GM12878 (cell line): Measurements from ENCODE around the gene TRIM40. TPM values are rescaled to one million over a fixed set of nuclear protein-coding genes. Genes with fewer than 3 reads are reported as not detected.

Experiments
- ATAC-seq: fragments of 200-7000 bp; cut with Tn5 transposase; 3 replicates; pipeline ENCODE4 v1.9.1; 2020; ENCODE audit warnings: mild to moderate bottlenecking, moderate library complexity
- BruUV-seq: library from RNA; stranded (reverse); fragments of 400-500 nt; replicated peaks from 2 replicates; lab custom pipeline; 2021; lab: Mats Ljungman, UMichigan
- CTCF ChIA-PET: fragments of 300-600 bp; sonication (Branson Sonifier 250); formaldehyde crosslinking; extraction: SDS; loops from one replicate; lab custom pipeline; 2021; ENCODE audit warnings: inconsistent platforms; lab: Yijun Ruan, JAX
- POLR2A ChIA-PET: fragments of 350-600 bp; formaldehyde crosslinking; extraction: SDS; loops from one replicate; lab custom pipeline; 2021; ENCODE audit warnings: inconsistent platforms; lab: Charles Lee
- RAD21 ChIA-PET: fragments of 300-600 bp; sonication (Branson Sonifier 250); formaldehyde crosslinking; loops from one replicate; lab custom pipeline; 2023; ENCODE audit warnings: antibody characterized with exemption; ENCODE audit not compliant: unreplicated experiment; lab: Charles Lee
- SMC1A ChIA-PET: fragments of 300-600 bp; sonication (Branson Sonifier 250); formaldehyde crosslinking; loops from one replicate; lab custom pipeline; 2023; ENCODE audit not compliant: unreplicated experiment, uncharacterized antibody; lab: Charles Lee
- DNase-seq: peaks from one replicate; pipeline ENCODE4 v3.0.0-alpha.2; 2011; ENCODE audit warnings: low read depth, low spot score
- FAIRE-seq: peaks from 3 replicates; lab custom pipeline; 2011; peaks lifted over from hg19 to GRCh38; lab: Jason Lieb, UNC
- H2AFZ ChIP-seq: 2 replicates; pipeline ENCODE4 v1.6.0; 2011; ENCODE audit warnings: low read depth, low read length, control low read depth; ENCODE audit not compliant: control insufficient read depth
- H3K27ac ChIP-seq: 2 replicates; pipeline ENCODE4 v1.5.1; 2011; ENCODE audit warnings: control low read depth; ENCODE audit not compliant: control insufficient read depth, insufficient read depth
- H3K27me3 ChIP-seq, 2 experiments: replicated peaks in 1 of 2; 2 replicates each; pipeline versions ENCODE4 v1.6.0 to v1.6.1; 2011; ENCODE audit warnings: low read length in 1 of 2; ENCODE audit not compliant: control insufficient read depth in 2 of 2, insufficient read depth in 2 of 2
- H3K36me3 ChIP-seq, 2 experiments: 2 replicates each; pipeline ENCODE4 v1.5.1; 2011; ENCODE audit warnings: low read length in 1 of 2; ENCODE audit not compliant: control insufficient read depth in 2 of 2, insufficient read depth in 2 of 2
- H3K4me1 ChIP-seq: 2 replicates; pipeline ENCODE4 v1.6.1; 2011; ENCODE audit warnings: mild to moderate bottlenecking, low read length, moderate library complexity, mixed read lengths; ENCODE audit not compliant: control insufficient read depth, insufficient read depth
- H3K4me2 ChIP-seq: 2 replicates; pipeline ENCODE4 v1.6.0; 2011; ENCODE audit warnings: control low read depth; ENCODE audit not compliant: control insufficient read depth, insufficient read depth
- H3K4me3 ChIP-seq: fragments of 200-600 bp; sonication (generic); 2 replicates; pipeline ENCODE4 v1.5.1; 2016
- H3K79me2 ChIP-seq: 2 replicates; pipeline ENCODE4 v1.6.0; 2011; ENCODE audit warnings: low read length; ENCODE audit not compliant: control insufficient read depth, insufficient read depth
- H3K9ac ChIP-seq: 2 replicates; pipeline ENCODE4 v1.8.0; 2011; ENCODE audit warnings: low read length, control low read depth, mixed read lengths; ENCODE audit not compliant: control insufficient read depth, insufficient read depth
- H3K9me3 ChIP-seq: replicated peaks from 3 replicates; pipeline ENCODE4 v1.5.1; 2011; ENCODE audit warnings: mild to moderate bottlenecking, low read length; ENCODE audit not compliant: control insufficient read depth, insufficient read depth
- H4K20me1 ChIP-seq: 2 replicates; pipeline ENCODE4 v1.6.0; 2011; ENCODE audit not compliant: control insufficient read depth, insufficient read depth
- BACH1 ChIP-seq: fragments of 450-650 bp; IDR thresholded peaks from 2 replicates; pipeline ENCODE4 v1.6.1; 2017; ENCODE audit warnings: mild to moderate bottlenecking, borderline replicate concordance
- BHLHE40 ChIP-seq, 2 experiments: fragments of 450-650 bp in 1 of 2; IDR thresholded peaks; 2 replicates each; pipeline ENCODE4 v1.6.1; 2011 to 2017; ENCODE audit warnings: low read depth in 2 of 2, borderline replicate concordance in 1 of 2, improper control_type of control experiment in 1 of 2, low read length in 1 of 2, mild to moderate bottlenecking in 1 of 2
- CREB1 ChIP-seq: IDR thresholded peaks from 2 replicates; pipeline ENCODE4 v1.6.1; 2012; ENCODE audit warnings: low read depth, mild to moderate bottlenecking, inconsistent platforms
- EED ChIP-seq: sonication (generic); IDR thresholded peaks from 2 replicates; pipeline ENCODE4 v1.6.1; 2016; ENCODE audit warnings: antibody characterized with exemption, low read depth
- MEF2B ChIP-seq: fragments of 450-650 bp; IDR thresholded peaks from 2 replicates; pipeline ENCODE4 v1.6.1; 2018; ENCODE audit warnings: mild to moderate bottlenecking, moderate library complexity; ENCODE audit not compliant: partially characterized antibody, poor library complexity, severe bottlenecking
- MYB ChIP-seq: fragments of 150-350 bp; IDR thresholded peaks from 2 replicates; pipeline ENCODE4 v1.6.1; 2014; ENCODE audit warnings: mild to moderate bottlenecking, low read depth, low read length, borderline replicate concordance
- RB1 ChIP-seq: fragments of 450-650 bp; formaldehyde crosslinking; IDR thresholded peaks from 2 replicates; pipeline ENCODE4 v1.6.1; 2017; ENCODE audit warnings: mild to moderate bottlenecking, borderline replicate concordance
- TCF3 ChIP-seq: IDR thresholded peaks from 2 replicates; pipeline ENCODE4 v1.6.1; 2012; ENCODE audit warnings: low read depth, mild to moderate bottlenecking, low read length, borderline replicate concordance; ENCODE audit not compliant: insufficient read depth
- ZBED1 ChIP-seq: IDR thresholded peaks from 2 replicates; pipeline ENCODE4 v1.6.1; 2016; ENCODE audit warnings: borderline replicate concordance
- ZBTB4 ChIP-seq: fragments of 450-650 bp; formaldehyde crosslinking; IDR thresholded peaks from 2 replicates; pipeline ENCODE4 v1.4.0; 2022; ENCODE audit warnings: mild to moderate bottlenecking, moderate library complexity
- ZZZ3 ChIP-seq: IDR thresholded peaks from 2 replicates; pipeline ENCODE4 v1.6.1; 2011; ENCODE audit warnings: low read depth; ENCODE audit not compliant: control insufficient read depth, insufficient read length
- WGBS: methylation state at CpG from one replicate; pipeline ENCODE4 v1.1.6; 2016; ENCODE audit warnings: low lambda C conversion rate; ENCODE audit not compliant: insufficient replicate concordance, insufficient coverage; ENCODE audit errors: missing lambda C conversion rate; 5-methylcytosine and 5-hydroxymethylcytosine counted together
- in situ Hi-C: fragments of 300-500 bp; cut with MboI; formaldehyde crosslinking; loops from 9 replicates; pipeline ENCODE4 v1.14.3; 2018; ENCODE audit warnings: mixed read lengths
- intact Hi-C: fragments of 100-400 bp; cut with micrococcal nuclease; formaldehyde crosslinking; loops from one replicate; pipeline ENCODE4 v1.14.2; 2022; ENCODE audit not compliant: unreplicated experiment
- polyA plus RNA-seq, 11 experiments: library from polyadenylated mRNA; depleted of rRNA in 4 of 11; unstranded in 6 of 11; stranded (reverse) in 5 of 11; fragments of >200 nt; fragmentation: Nextera tagmentation in 4 of 11; fragmentation: Illumina TruSeq in 1 of 11; extraction: Ambion mirVana in 4 of 11; extraction: Trizol in 1 of 11; gene quantifications; 1 replicate in 1 of 11; 2 replicates in 10 of 11; pipeline versions ENCODE4 v1.2.1 to v1.2.3, GENCODE V29; 2011 to 2016; ENCODE audit warnings: inconsistent platforms in 2 of 11, missing spikeins in 2 of 11, low read depth in 1 of 11
- total RNA-seq, 4 experiments: library from RNA; depleted of rRNA in 3 of 4; stranded (reverse); fragments of >200 nt in 3 of 4; fragmentation: Illumina TruSeq in 1 of 4; extraction: Trizol in 1 of 4; gene quantifications; 2 replicates each; pipeline versions ENCODE4 v1.2.1 to v1.2.3, GENCODE V29; 2013 to 2021
- TF ChIP-seq, protein P1 (sequence below): IDR thresholded peaks from 2 replicates; pipeline ENCODE4 v1.6.1; 2011; ENCODE audit warnings: borderline replicate concordance, low read depth, mild to moderate bottlenecking, moderate library complexity, mixed read lengths, low read length; ENCODE audit not compliant: insufficient read depth; ENCODE audit errors: extremely low read length
- TF ChIP-seq, protein P2 (sequence below): fragments of 450-650 bp; IDR thresholded peaks from 2 replicates; pipeline ENCODE4 v1.6.1; 2016; ENCODE audit warnings: mild to moderate bottlenecking

The TRIM40 gene
- total and polyA plus RNA-seq, 10 of the 15 experiments (the other 5 are each of a cell fraction or from before 2014, with no cell fraction given), result not detected

GRCh38 chr6:30147096-30147495 is 11.2 kb downstream of the TRIM40 start (continued):
- TF ChIP-seq BHLHE40 (IDR thresholded peaks at IDR 0.05; ENCODE audit: borderline replicate concordance in 1 of 2, low read depth in 2 of 2, low read length in 1 of 2) (0 out of 4 replicates have a peak, but pooled peaks of 1 of the 2 experiments have one; percentile 28), MEF2B (peak; percentile 27), BACH1 (no peak), TCF3 (no peak), MYB (no peak), ZBED1 (no peak), ZZZ3 (no peak)
- TF ChIP-seq, protein P1, sequence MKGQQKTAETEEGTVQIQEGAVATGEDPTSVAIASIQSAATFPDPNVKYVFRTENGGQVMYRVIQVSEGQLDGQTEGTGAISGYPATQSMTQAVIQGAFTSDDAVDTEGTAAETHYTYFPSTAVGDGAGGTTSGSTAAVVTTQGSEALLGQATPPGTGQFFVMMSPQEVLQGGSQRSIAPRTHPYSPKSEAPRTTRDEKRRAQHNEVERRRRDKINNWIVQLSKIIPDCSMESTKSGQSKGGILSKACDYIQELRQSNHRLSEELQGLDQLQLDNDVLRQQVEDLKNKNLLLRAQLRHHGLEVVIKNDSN, result no peak
- TF ChIP-seq, protein P2, sequence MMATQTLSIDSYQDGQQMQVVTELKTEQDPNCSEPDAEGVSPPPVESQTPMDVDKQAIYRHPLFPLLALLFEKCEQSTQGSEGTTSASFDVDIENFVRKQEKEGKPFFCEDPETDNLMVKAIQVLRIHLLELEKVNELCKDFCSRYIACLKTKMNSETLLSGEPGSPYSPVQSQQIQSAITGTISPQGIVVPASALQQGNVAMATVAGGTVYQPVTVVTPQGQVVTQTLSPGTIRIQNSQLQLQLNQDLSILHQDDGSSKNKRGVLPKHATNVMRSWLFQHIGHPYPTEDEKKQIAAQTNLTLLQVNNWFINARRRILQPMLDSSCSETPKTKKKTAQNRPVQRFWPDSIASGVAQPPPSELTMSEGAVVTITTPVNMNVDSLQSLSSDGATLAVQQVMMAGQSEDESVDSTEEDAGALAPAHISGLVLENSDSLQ, result no peak

DNA sequence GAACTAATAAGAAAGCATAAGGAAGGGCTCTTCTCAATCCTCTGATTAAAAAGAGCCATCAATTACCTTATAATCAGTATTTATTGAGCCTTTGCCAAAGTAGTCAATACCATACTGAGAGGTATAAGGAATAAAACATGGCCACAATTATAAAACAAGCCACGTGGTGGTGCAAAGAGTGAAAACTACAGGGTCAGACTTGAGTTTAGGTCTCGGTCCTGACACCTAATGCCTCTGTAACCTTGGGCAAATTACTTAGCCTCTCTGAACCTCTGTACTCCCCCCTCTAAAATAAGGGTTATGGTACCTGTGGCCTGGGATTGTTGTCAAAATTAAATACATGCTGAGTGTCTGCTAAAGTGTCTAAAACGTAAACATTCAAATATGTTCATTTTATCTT is 13.3 kb downstream of the TRIM40 start:
- no peak overlapping the region for H3K9ac ChIP-seq
- H3K36me3 ChIP-seq, result no peaks in the 10 kb centered on the region
- FAIRE-seq (no peak), ATAC-seq (peak; percentile 24; the same call in 1 of the 3 replicates), DNase-seq (no peak)
- CTCF ChIA-PET, result interaction anchor here (0.9 to 1.6 kb wide), 2 partner anchors 22 to 46 kb away, joined by 3 to 5 read pairs; no protein-coding TSS in a partner anchor
- no peak overlapping the region for H3K27ac ChIP-seq
- no peaks in the 10 kb centered on the region for H3K79me2 ChIP-seq
- no peak overlapping the region for H2AFZ ChIP-seq
- intact Hi-C loops (no loop called here), in situ Hi-C loops (no loop called here)
- H3K9me3 ChIP-seq, result no peaks in the 10 kb centered on the region
- H3K4me2 ChIP-seq, result no peak overlapping the region
- SMC1A ChIA-PET, result interaction anchor here (0.8 to 1.3 kb wide), 3 partner anchors 17 to 44 kb away, joined by 3 read pairs; no protein-coding TSS in a partner anchor
- H3K4me3 ChIP-seq, result no peak overlapping the region
- no TSS peak for BruUV-seq
- 16% methylated on average over 3 of the region's 3 CpGs for WGBS
- no peaks in the 10 kb centered on the region for H4K20me1 ChIP-seq
- RAD21 ChIA-PET, result no interaction called here
- peaks cover 0 to 3% of the 10 kb centered on the region in 2 experiments; a peak in 2 of 4 replicates for H3K27me3 ChIP-seq
- H3K4me1 ChIP-seq, result no peaks in the 10 kb centered on the region; the same call in 1 of the 2 replicates
- POLR2A ChIA-PET, result no interaction called here
- TF ChIP-seq CREB1 (no peak), RB1 (no peak), EED (no peak), ZBTB4 (CRISPR knock-in tag) (no peak)
